Measurements from ENCODE around the gene DMKN.

DMKN gene

DNA sequence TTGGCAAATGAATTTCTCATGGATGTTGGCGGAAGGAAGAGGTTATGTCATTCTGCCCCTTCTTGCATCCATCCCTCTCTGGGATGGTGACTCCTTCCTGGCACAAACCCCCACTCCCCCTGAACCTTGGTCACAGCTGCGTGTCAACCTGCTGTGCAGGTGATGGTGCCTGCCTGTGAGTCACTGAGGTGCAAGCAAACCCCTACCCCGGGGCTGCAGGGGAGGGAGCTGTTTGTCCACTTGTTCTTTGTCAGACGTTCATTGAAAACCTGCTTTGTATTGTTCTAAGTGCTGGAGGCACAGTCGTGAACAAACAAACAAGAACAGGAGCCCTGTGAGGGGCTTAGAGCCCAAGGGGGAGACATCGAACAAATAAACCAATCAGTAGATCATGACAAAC is 17.8 kb upstream of the DMKN start:
- 85% methylated on average over 6 of the region's 6 CpGs for WGBS (ENCODE audit: insufficient coverage)
- DNase-seq: no peak
- peaks cover 0 to 6% (median 0%) of the 10 kb centered on the region in 5 experiments for H3K27me3 ChIP-seq (replicated peaks in 2 of 5; ENCODE audit: control insufficient read depth in 4 of 5, insufficient read depth in 5 of 5, low read length in 4 of 5)
- H3K9me3 ChIP-seq (ENCODE audit: control extremely low read depth in 1 of 5, control insufficient read depth in 4 of 5, insufficient read depth in 2 of 5, low read depth in 1 of 5, low read length in 4 of 5): no peaks in the 10 kb centered on the region
- no peak overlapping the region for H3K27ac ChIP-seq (ENCODE audit: insufficient read depth in 1 of 2, low read depth in 1 of 2, low read length in 2 of 2, poor library complexity in 1 of 2, severe bottlenecking in 2 of 2)
- no peak overlapping the region for H3K4me3 ChIP-seq (ENCODE audit: control insufficient read depth in 1 of 7, extremely low read depth in 1 of 7, insufficient read depth in 4 of 7, low read depth in 2 of 7, low read length in 6 of 7)
- H3K4me1 ChIP-seq (ENCODE audit: control extremely low read depth in 1 of 4, control insufficient read depth in 4 of 4, insufficient read depth in 4 of 4, low read length in 3 of 4): peaks cover 0 to 40% (median 33%) of the 10 kb centered on the region in 4 experiments
- CTCF ChIA-PET: interaction anchor here (1.5 kb wide), 1 partner anchor 21 kb away, joined by 4 read pairs; no protein-coding TSS in a partner anchor
- POLR2A ChIA-PET: no interaction called here
- no peaks in the 10 kb centered on the region for H3K36me3 ChIP-seq (ENCODE audit: control insufficient read depth in 4 of 4, insufficient read depth in 4 of 4, low read length in 3 of 4)

DNA sequence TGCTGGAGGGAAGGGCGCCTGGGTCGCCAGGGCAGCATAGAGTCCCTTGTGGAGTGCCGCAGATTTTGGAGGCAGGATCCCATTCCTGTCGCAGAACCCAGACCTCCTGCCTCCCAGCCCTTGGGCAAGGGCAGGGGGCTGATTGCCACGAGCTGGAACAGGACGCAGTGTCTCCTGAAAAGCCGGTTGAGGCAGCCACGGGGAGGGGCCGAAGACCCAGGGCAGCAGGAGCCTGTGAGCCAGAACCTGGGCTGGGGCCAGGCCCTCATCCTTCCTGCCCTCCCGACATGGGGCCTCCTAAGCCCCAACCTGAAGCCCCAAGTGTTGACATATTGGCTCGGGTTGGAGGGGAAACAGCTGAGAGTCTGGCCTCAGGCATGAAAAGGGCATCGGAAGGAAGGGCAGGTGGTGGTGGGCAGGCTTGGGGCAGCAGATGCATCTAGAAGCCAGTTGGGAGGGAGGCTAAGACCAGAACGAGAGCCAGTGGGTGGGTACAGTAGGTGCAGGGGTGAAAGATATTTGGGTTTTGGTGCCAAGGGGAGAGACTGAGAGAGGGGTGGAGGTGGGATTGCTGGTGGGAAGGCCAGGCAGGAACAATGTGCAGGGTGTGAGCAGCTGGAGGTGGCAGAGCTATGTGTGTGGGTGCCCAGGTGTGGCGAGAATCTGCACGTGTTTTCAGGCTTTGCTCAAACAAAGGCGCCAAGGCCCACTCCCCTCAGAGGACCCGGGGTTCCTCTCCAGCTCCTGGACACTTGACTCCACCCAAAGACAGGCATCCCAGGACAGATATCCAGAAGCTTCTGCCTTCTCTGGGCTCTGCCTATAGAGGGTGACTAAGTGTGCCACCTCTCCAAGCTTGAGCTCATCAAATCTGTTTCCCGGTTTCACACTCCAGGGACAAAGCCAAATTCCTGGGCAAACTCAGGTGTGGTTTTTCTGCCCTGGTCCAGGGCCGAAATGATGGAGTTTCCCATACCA is 16.1 kb upstream of the DMKN start:
- ChIA-PET CTCF (interaction anchor here (0.6 to 2.6 kb wide), 7 partner anchors 9 to 38 kb away, joined by 3 to 9 read pairs (median 3); no protein-coding TSS in a partner anchor), POLR2A (no interaction called here)
- H3K4me3 ChIP-seq (ENCODE audit: control insufficient read depth in 1 of 7, extremely low read depth in 1 of 7, insufficient read depth in 4 of 7, low read depth in 2 of 7, low read length in 6 of 7): peak overlapping the region in 2 of 7 experiments; percentile 26 to 38
- no peaks in the 10 kb centered on the region for H3K9me3 ChIP-seq (ENCODE audit: control extremely low read depth in 1 of 5, control insufficient read depth in 4 of 5, insufficient read depth in 2 of 5, low read depth in 1 of 5, low read length in 4 of 5)
- 44% methylated on average over 17 of the region's 19 CpGs for WGBS (ENCODE audit: insufficient coverage)
- peak in 2 of 3 donors; percentile 72 to 84 for DNase-seq
- H3K27ac ChIP-seq (ENCODE audit: insufficient read depth in 1 of 2, low read depth in 1 of 2, low read length in 2 of 2, poor library complexity in 1 of 2, severe bottlenecking in 2 of 2): no peak overlapping the region
- no peaks in the 10 kb centered on the region for H3K36me3 ChIP-seq (ENCODE audit: control insufficient read depth in 4 of 4, insufficient read depth in 4 of 4, low read length in 3 of 4)
- H3K27me3 ChIP-seq (replicated peaks in 2 of 5; ENCODE audit: control insufficient read depth in 4 of 5, insufficient read depth in 5 of 5, low read length in 4 of 5): peaks cover 0 to 6% (median 0%) of the 10 kb centered on the region in 5 experiments
- H3K4me1 ChIP-seq (ENCODE audit: control extremely low read depth in 1 of 4, control insufficient read depth in 4 of 4, insufficient read depth in 4 of 4, low read length in 3 of 4): peaks cover 0 to 40% (median 33%) of the 10 kb centered on the region in 4 experiments

DNA sequence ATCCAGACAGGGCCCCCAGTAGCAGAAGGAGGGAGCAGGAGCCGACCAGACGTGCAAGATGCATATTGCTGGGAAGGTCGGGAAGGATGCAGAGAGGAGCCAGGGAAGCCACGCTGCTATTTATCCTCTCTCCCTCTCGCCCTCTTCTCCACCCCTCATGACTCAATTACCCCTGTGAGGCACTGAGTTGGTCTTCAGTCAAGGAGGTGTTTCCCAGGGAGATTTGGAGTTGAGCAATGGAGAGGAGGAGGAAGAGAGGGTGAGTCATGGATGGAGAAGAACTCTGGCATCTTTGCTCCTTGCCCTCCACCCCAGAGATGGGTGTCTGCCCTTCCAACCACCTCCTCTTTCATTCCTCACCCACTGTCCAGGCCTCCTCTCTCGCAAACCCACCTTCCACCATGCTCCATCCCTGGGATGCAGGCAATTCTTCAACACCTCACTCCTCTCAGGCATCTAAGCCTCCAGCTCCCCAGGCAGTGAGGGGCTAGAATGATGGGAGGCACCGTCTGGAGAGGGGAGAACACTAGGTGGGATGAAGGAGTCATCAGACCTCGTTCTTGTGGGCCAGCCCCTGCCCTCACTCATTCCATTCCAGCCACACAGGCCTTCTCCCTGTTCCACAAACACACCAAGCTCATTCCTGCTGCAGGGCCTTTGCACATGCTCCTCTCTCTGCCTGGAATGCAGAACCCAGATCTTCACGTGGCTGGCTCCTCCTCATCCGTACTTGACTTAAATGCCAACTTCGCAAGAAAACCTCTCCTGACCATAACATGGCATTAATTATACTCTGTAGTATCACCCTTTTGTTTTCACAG is 15.0 kb upstream of the DMKN start, which contains the start of gene SBSN:
SBSN (minus strand) TSS at position 94 of the 821 bp plus-strand sequence; CDS start at position 64, 30 bp downstream.
- Histone ChIP-seq H3K4me3 (ENCODE audit: control insufficient read depth in 1 of 7, extremely low read depth in 1 of 7, insufficient read depth in 4 of 7, low read depth in 2 of 7, low read length in 6 of 7) (peak within 1 kb of the TSS in 1 of 7 experiments; percentile 26), H3K36me3 (ENCODE audit: control insufficient read depth in 4 of 4, insufficient read depth in 4 of 4, low read length in 3 of 4) (no peaks in the 10 kb centered on the region), H3K27me3 (replicated peaks in 2 of 5; ENCODE audit: control insufficient read depth in 4 of 5, insufficient read depth in 5 of 5, low read length in 4 of 5) (peaks cover 0 to 6% (median 0%) of the 10 kb centered on the region in 5 experiments), H3K9me3 (ENCODE audit: control extremely low read depth in 1 of 5, control insufficient read depth in 4 of 5, insufficient read depth in 2 of 5, low read depth in 1 of 5, low read length in 4 of 5) (no peaks in the 10 kb centered on the region), H3K4me1 (ENCODE audit: control extremely low read depth in 1 of 4, control insufficient read depth in 4 of 4, insufficient read depth in 4 of 4, low read length in 3 of 4) (peaks cover 0 to 31% (median 24%) of the 10 kb centered on the region in 4 experiments), H3K27ac (ENCODE audit: insufficient read depth in 1 of 2, low read depth in 1 of 2, low read length in 2 of 2, poor library complexity in 1 of 2, severe bottlenecking in 2 of 2) (no peak within 1 kb of the TSS)
- no peak for DNase-seq
- ChIA-PET POLR2A (interaction anchor here (0.6 kb wide), 1 partner anchor 15 kb away, joined by 5 read pairs; the partner anchor contains the start of gene DMKN), CTCF (interaction anchor here (1.0 to 2.6 kb wide), 3 partner anchors 18 to 24 kb away, joined by 3 to 9 read pairs (median 6); no protein-coding TSS in a partner anchor)
- WGBS (ENCODE audit: insufficient coverage): 97% methylated on average over 3 of the region's 11 CpGs

DNA sequence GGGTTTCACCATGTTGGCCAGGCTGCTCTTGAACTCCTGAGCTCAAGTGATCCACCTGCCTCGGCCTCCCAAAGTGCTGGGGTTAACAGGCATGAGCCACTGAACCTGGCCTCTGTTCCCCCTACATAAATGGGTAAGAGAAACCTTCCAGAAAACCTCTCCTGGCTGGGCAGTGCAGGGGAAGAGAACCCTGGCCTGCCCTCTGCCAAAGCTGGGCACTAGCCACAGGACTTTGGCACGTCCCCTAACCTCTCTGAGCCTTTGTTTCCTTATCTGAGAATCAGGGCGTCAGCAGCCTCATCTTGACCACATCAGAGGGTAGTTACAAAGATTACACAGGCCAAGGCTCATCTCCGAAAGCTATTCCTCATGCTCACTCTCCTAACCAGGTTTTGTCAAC is 12.4 kb upstream of the DMKN start:
- 96% methylated on average over 4 of the region's 4 CpGs for WGBS (ENCODE audit: insufficient coverage)
- Histone ChIP-seq H3K4me1 (ENCODE audit: control extremely low read depth in 1 of 4, control insufficient read depth in 4 of 4, insufficient read depth in 4 of 4, low read length in 3 of 4) (peaks cover 0 to 25% (median 17%) of the 10 kb centered on the region in 4 experiments), H3K9me3 (ENCODE audit: control extremely low read depth in 1 of 5, control insufficient read depth in 4 of 5, insufficient read depth in 2 of 5, low read depth in 1 of 5, low read length in 4 of 5) (no peaks in the 10 kb centered on the region), H3K27ac (ENCODE audit: insufficient read depth in 1 of 2, low read depth in 1 of 2, low read length in 2 of 2, poor library complexity in 1 of 2, severe bottlenecking in 2 of 2) (no peak overlapping the region), H3K4me3 (ENCODE audit: control insufficient read depth in 1 of 7, extremely low read depth in 1 of 7, insufficient read depth in 4 of 7, low read depth in 2 of 7, low read length in 6 of 7) (no peak overlapping the region), H3K36me3 (ENCODE audit: control insufficient read depth in 4 of 4, insufficient read depth in 4 of 4, low read length in 3 of 4) (no peaks in the 10 kb centered on the region), H3K27me3 (replicated peaks in 2 of 5; ENCODE audit: control insufficient read depth in 4 of 5, insufficient read depth in 5 of 5, low read length in 4 of 5) (peaks cover 0 to 5% (median 0%) of the 10 kb centered on the region in 5 experiments)
- ChIA-PET CTCF (interaction anchor here (0.8 to 1.0 kb wide), 3 partner anchors 14 to 23 kb away, joined by 3 to 4 read pairs (median 4); no protein-coding TSS in a partner anchor), POLR2A (no interaction called here)
- DNase-seq: no peak

DNA sequence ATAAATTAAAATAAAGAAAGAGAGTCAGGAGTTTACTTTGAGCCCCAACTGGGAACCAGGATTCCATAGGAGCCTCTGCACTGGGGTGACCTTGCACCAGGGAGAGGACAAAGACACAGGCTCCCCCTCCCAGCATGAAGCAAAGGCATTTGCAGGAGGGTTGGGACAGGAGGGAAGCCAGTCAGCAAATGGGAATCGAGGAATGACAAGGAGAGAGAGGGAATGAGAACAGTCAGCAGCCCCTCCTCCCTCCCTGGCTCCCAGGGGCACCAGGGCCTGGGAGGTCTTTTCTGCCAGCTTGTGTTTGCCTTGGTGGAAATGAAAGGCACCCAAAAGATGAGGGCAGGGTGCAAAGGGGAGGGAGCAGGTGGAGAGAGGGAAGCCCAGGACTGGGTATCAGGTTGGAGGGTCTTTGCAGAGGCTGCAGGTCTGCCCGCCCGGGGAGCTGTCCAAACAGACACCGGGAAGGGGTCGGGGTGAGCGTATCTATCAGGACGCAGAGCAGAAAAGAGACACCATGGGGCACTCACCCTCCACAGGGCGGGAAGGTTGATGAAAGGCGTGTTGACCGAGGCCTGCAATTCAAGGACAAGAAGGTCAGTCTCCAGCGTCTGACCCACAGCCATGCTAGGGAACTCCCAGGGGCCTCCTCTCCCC is 10.9 kb upstream of the DMKN start:
- Histone ChIP-seq H3K27me3 (replicated peaks in 2 of 5; ENCODE audit: control insufficient read depth in 4 of 5, insufficient read depth in 5 of 5, low read length in 4 of 5) (peaks cover 0 to 4% (median 0%) of the 10 kb centered on the region in 5 experiments), H3K9me3 (ENCODE audit: control extremely low read depth in 1 of 5, control insufficient read depth in 4 of 5, insufficient read depth in 2 of 5, low read depth in 1 of 5, low read length in 4 of 5) (no peaks in the 10 kb centered on the region), H3K4me1 (ENCODE audit: control extremely low read depth in 1 of 4, control insufficient read depth in 4 of 4, insufficient read depth in 4 of 4, low read length in 3 of 4) (peaks cover 0 to 17% (median 10%) of the 10 kb centered on the region in 4 experiments), H3K4me3 (ENCODE audit: control insufficient read depth in 1 of 7, extremely low read depth in 1 of 7, insufficient read depth in 4 of 7, low read depth in 2 of 7, low read length in 6 of 7) (no peak overlapping the region), H3K27ac (ENCODE audit: insufficient read depth in 1 of 2, low read depth in 1 of 2, low read length in 2 of 2, poor library complexity in 1 of 2, severe bottlenecking in 2 of 2) (no peak overlapping the region), H3K36me3 (ENCODE audit: control insufficient read depth in 4 of 4, insufficient read depth in 4 of 4, low read length in 3 of 4) (no peaks in the 10 kb centered on the region)
- 85% methylated on average over 10 of the region's 11 CpGs for WGBS (ENCODE audit: insufficient coverage)
- ChIA-PET POLR2A (no interaction called here), CTCF (interaction anchor here (0.7 to 1.5 kb wide), 2 partner anchors 25 to 112 kb away, joined by 3 to 4 read pairs; no protein-coding TSS in a partner anchor)
- no peak for DNase-seq

DNA sequence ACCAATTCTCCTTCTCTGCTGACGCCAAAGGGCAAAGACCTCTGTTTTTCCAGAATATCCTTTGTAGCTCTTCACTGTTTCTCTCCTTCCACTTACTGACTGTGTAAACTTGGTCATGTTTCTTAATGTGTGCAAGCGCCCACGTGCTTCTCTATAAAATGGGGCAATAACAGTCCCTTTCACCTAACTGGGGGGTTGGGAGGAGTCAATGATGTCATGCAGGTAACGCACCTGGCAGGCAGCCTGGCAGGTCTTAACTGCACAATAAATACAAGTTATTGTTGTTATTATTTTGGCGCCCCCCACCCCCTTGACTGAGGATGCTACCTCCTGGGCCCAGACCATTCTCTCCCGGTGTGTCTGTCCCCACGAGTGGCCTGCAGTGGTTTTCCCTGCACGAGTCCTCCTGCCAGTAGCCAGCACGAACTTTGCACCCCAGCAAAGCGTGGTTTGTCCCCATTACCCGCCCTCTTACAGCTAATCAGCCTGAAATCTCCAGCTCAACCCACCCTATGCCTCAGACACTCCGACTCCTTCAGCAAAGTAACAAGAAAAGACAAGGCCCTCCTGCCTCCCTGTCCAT is 9.4 kb upstream of the DMKN start:
- peaks cover 0 to 3% (median 0%) of the 10 kb centered on the region in 5 experiments for H3K27me3 ChIP-seq (replicated peaks in 2 of 5; ENCODE audit: control insufficient read depth in 4 of 5, insufficient read depth in 5 of 5, low read length in 4 of 5)
- no peaks in the 10 kb centered on the region for H3K9me3 ChIP-seq (ENCODE audit: control extremely low read depth in 1 of 5, control insufficient read depth in 4 of 5, insufficient read depth in 2 of 5, low read depth in 1 of 5, low read length in 4 of 5)
- no peak for DNase-seq
- peaks cover 0 to 2% (median under 1%) of the 10 kb centered on the region in 4 experiments for H3K4me1 ChIP-seq (ENCODE audit: control extremely low read depth in 1 of 4, control insufficient read depth in 4 of 4, insufficient read depth in 4 of 4, low read length in 3 of 4)
- no peak overlapping the region for H3K27ac ChIP-seq (ENCODE audit: insufficient read depth in 1 of 2, low read depth in 1 of 2, low read length in 2 of 2, poor library complexity in 1 of 2, severe bottlenecking in 2 of 2)
- POLR2A ChIA-PET: no interaction called here
- WGBS (ENCODE audit: insufficient coverage): 92% methylated on average over 8 of the region's 12 CpGs
- H3K36me3 ChIP-seq (ENCODE audit: control insufficient read depth in 4 of 4, insufficient read depth in 4 of 4, low read length in 3 of 4): no peaks in the 10 kb centered on the region
- CTCF ChIA-PET: interaction anchor here (1.0 to 1.5 kb wide), 2 partner anchors 12 to 26 kb away, joined by 3 to 4 read pairs; no protein-coding TSS in a partner anchor
- H3K4me3 ChIP-seq (ENCODE audit: control insufficient read depth in 1 of 7, extremely low read depth in 1 of 7, insufficient read depth in 4 of 7, low read depth in 2 of 7, low read length in 6 of 7): no peak overlapping the region
